NCI-H510A treated with DMSO at 0.1 percent for 48 hours (cell line): ENCODE measurements around the gene SDSL.

Source experiments
- DNase-seq: peaks from one replicate; lab custom pipeline; 2025; lab: John Stamatoyannopoulos, UW

SDSL gene

DNA sequence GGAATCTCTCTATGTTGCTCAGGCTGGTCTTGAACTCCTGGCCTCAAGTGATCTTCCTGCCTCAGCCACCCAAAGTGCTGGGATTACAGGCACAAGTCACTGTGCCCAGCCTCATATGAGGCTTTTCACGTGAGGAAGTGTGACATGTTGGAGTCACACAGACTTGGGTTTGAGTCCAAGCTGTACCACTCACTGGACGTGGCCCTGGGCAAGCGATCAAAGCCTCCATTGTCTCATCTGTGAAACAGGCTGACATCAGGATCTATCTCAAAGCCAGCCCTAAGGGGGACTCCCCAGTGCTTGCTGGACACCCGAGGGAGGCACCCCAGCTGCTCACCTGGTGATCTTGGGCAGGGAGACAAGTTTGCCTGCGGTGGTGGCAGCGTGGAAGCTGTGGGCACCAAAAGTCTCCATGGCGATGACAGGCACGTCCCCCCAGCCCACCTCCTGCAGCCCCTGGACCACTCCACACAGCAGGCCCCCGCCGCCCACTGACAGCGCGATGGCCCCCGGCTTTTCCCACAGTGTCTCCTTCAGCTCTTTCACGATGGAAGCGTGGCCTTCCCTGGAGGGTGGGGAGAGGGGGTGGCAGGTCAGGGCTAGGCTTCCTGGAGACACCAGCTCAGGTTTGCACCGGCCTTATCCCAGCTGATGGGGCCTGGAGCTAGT lies 25.2 kb upstream of the SDSL start:
- DNase-seq, result no peak

- no peak for DNase-seq
Observed at GRCh38 chr12:113397497-113398197, 24.5 kb upstream of the SDSL start.

DNA sequence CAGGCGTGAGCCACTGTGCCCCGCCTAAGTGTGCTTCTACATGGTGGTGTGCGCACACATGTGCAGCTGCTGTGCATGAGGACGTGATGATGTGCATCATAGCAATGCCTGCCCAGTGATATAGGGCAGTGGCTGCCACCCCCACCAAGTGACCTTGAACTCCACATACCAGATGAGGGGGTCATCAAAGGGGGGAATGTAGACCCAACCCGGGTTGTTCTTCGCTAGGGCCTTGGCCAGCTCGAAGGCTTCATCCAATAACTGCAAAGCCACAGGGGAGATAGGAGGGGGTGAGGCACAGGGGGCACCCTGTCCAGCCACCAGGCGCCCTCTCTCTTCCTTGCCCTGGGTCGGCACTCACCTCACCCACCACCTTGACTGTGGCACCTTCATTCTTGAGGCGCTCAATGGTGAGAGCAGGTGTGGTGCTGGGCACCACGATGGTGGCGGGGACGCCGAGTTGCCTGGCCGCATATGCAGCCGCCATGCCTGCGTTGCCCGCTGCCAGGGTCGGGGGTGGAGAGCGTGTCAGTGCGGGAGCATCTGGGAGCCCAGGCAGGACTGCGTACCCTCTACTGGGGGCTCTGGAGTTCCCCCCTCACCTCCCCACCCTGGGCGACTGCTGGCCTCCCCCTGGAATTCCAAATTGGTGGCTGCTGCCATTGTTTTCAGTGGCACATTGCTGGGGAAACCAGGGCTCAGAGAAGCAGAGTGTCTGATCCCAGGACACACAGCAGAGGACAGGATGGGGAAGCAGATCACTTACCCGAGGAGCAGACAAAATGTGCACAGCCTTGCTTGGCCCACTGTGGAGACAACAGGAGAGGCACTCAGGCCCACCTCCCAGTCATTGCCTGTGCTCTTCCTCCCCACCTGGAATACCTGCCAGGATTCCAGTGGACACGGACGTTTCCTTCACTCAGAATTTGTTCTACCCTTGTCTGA lies 23.6 kb upstream of the SDSL start:
- DNase-seq, result no peak

- DNase-seq, result no peak
Observed at GRCh38 chr12:113399490-113399889, 22.7 kb upstream of the SDSL start.

DNA sequence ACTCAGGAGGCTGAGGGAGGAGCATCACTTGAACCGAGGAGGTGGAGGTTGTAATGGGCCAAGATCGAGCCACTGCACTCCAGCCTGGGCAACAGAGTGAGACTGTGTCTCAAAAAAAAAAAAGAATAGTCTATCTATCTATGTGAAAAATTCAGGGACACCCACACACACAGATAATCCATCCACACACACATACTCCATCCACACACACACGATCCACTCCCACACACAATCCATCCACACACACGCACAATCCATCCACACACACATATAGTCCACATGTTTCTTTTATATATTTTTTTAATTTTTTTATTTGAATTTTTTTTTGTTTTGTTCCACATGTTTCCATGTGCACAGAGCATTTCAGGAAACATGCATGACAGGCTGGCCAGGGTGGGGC lies 21.8 kb upstream of the SDSL start:
- DNase-seq, result no peak

- DNase-seq, result no peak
Observed at GRCh38 chr12:113401066-113402000, 20.8 kb upstream of the SDSL start.

GRCh38 chr12:113402586-113403260 lies 19.5 kb upstream of the SDSL start:
- no peak for DNase-seq

GRCh38 chr12:113403435-113404415 lies 18.5 kb upstream of the SDSL start, which contains the start of gene SDS:
SDS (minus strand) TSS chr12:113403887; CDS start chr12:113399708, 4,179 bp downstream.
- no peak for DNase-seq

DNA sequence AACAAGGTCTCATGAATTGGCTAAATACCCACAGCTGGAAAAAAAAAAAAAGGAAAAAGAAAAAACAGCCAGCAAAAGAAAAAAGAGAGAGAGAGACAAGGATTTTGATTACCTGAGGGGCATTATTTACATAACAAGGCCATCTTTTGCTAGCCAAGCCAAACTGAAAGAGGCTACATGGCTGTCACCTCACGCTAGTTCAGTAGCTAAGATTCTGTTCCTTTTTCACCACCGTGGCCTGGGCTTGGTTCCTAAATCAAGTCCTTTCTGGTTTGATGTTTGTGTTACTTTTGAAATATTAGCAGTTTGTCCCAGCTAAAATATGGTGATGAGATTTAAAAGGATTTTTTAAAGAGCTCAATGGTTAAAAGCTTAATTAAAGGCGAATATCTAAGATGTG lies 16.5 kb upstream of the SDSL start:
- no peak for DNase-seq

GRCh38 chr12:113407931-113408600 lies 14.1 kb upstream of the SDSL start:
- no peak for DNase-seq

GRCh38 chr12:113408756-113409298 lies 13.4 kb upstream of the SDSL start:
- DNase-seq, result no peak

- DNase-seq, result no peak
Observed at GRCh38 chr12:113409462-113410124, 12.6 kb upstream of the SDSL start.

DNA sequence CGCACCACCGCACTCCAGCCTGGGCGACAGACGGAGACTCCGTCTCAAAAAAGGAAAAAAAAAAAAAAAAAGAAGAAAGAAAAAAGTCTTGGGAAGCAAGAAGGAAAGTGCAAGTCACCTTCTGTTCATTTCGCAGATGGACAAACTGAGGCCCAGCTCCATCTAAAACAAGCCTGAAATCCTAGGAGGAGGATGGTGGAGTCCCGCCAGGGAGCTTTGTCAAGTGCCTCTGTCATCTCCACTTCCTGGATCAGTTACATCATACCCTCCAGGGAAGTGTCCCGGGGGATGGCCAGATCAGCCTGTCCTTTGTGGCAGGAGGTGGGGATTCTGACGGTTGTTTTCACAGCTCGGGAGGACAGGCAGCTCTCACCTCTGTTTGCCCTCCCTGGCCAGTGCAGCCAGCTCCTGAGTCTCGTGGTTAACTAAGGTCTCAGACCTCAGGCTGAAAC lies 8.7 kb upstream of the SDSL start:
- no peak for DNase-seq

DNA sequence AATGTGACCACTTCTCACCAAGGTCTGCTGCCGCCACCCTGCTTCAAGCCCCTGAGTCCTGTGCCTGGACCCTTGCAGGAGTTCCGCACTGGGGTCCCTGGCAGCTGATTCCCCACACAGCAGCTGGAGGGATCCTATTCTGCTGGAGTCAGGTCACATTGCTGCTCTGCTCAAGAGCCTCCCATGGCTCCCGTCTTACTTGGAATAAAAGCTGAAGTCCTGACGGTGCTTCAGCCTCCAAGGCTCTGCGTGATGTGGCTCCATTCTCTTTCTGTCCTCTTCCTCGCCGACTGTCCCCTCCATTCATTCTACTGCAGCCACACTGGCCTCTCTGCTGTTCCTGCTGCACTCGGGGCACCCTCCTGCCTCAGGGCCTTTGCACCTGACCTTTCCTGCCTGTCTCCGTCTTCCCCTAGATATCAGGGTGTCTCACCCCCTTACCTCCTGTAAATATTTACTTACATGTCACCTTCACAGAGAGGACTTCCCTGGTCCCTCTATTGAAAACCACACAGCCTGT lies 7.6 kb upstream of the SDSL start:
- no peak for DNase-seq

DNA sequence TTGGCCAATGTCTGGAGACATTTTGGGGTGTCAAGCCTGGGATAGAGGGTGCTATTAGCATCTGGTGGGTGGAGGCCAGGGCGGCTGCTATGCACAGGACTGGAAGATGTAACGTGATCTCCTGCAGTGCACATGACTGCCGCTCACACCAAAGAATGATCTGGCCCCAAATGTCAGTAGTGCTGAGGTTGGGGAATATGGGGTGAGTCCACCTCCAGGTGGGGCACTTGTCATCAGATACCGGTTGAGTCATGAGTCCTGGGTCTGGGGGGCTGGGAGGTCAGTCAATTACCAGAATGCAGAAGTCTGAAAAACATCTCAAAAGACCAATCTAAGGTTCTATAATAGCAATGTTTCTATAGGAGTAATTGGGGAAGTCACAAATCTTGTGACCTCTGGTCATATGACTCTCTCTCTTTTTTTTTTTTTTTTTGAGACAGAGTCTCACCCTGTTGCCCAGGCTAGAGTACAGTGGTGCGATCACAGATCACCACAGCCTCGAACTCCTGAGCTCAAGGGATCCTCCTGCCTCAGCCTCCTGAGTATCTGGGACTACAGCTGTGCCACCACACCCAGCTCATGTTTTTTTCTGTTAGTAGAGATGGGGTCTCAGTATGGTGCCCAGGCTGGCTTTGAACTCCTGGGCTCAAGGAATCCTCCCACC lies 6.0 kb upstream of the SDSL start:
- no peak for DNase-seq

DNA sequence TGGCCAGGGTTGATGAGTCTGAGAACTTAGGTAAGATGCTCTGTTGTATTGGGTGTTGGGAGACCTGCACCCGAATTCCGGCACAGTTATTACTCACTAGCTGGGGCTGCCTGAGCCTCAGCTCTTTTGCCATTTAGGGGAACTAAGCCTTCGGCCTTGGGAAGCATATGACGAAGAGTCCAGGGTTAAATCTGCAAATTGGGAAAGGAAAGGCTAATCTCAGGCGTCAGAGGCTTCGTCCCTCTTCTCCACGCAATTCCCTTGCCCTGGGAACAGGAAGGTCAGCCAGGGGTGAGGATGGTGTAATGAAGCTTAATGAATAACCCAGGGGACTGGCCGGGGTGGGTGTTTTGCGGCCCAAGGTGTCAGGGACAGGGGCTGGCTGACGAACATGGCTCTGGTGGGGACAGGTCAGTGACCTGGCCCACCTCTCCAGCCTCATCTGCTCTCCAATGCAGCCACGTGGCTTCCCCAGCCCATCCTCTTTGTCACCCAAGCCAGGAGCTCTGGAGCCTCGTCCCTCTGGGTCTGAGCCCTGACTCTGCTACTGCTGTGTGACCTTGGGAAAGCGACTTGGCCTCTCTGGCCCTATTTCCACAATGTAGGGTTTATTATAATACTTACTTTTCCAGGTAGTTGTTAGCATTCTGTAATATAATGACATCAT lies 3.8 kb upstream of the SDSL start:
- DNase-seq, result no peak
